ENCODE measurements around the gene ZNF132. TPM values are rescaled to one million over a fixed set of nuclear protein-coding genes. Genes with fewer than 3 reads are reported as not detected.

The ZNF132 gene
- total RNA-seq, 2 donors from 2014 or later = 3.2 to 5.3 TPM

- Mint-ChIP-seq H3K4me3 (no peak overlapping the region), H3K4me1 (ENCODE audit: low read depth in 2 of 2) (peaks cover 12 to 23% of the 10 kb centered on the region in 2 donors), H3K36me3 (peaks cover 14% of the 10 kb centered on the region), H3K27me3 (peaks cover 0 to 2% of the 10 kb centered on the region in 2 donors), H3K9me3 (no peaks in the 10 kb centered on the region), H3K27ac (no peak overlapping the region)
- DNase-seq (ENCODE audit: low spot score) (peak; percentile 56), ATAC-seq (no peak)
These were observed 43.0 kb downstream of the ZNF132 start for GRCh38 chr19:58396691-58397532.

- peaks cover 8 to 19% of the 10 kb centered on the region in 2 donors for H3K4me1 Mint-ChIP-seq (ENCODE audit: low read depth in 2 of 2)
- DNase-seq (ENCODE audit: low spot score) (peak; percentile 55), ATAC-seq (no peak)
- peaks cover 0 to 2% of the 10 kb centered on the region in 2 donors for H3K27me3 Mint-ChIP-seq
- H3K36me3 Mint-ChIP-seq = peaks cover 14% of the 10 kb centered on the region
- H3K9me3 Mint-ChIP-seq = no peaks in the 10 kb centered on the region
- no peak overlapping the region for H3K4me3 Mint-ChIP-seq
- no peak overlapping the region for H3K27ac Mint-ChIP-seq
These were observed 43.9 kb downstream of the ZNF132 start for GRCh38 chr19:58395979-58396627.

- no peak within 1 kb of the TSS for H3K4me3 Mint-ChIP-seq
- no peak within 1 kb of the TSS for H3K27ac Mint-ChIP-seq
- H3K9me3 Mint-ChIP-seq = no peaks in the 10 kb centered on the region
- H3K4me1 Mint-ChIP-seq (ENCODE audit: low read depth in 2 of 2) = peaks cover 6 to 17% of the 10 kb centered on the region in 2 donors
- peaks cover 14% of the 10 kb centered on the region for H3K36me3 Mint-ChIP-seq
- H3K27me3 Mint-ChIP-seq = peaks cover 0 to 2% of the 10 kb centered on the region in 2 donors
- ATAC-seq (peak in 1 of 2 donors; percentile 17), DNase-seq (ENCODE audit: low spot score) (peak; percentile 37)
These were observed 44.6 kb downstream of the ZNF132 start, which contains the start of gene RNF225 for GRCh38 chr19:58395220-58395978. Gene RNF225 (plus strand): TSS chr19:58395656. CDS start chr19:58396090, 434 bp downstream.

- H3K27ac Mint-ChIP-seq = no peak overlapping the region
- no peaks in the 10 kb centered on the region for H3K9me3 Mint-ChIP-seq
- ATAC-seq = no peak
- no peak overlapping the region for H3K4me3 Mint-ChIP-seq
- H3K4me1 Mint-ChIP-seq (ENCODE audit: low read depth in 2 of 2) = peaks cover 6 to 16% of the 10 kb centered on the region in 2 donors
- peaks cover 0 to 2% of the 10 kb centered on the region in 2 donors for H3K27me3 Mint-ChIP-seq
- peaks cover 14% of the 10 kb centered on the region for H3K36me3 Mint-ChIP-seq
- peak; percentile 28 for DNase-seq (ENCODE audit: low spot score)
These were observed 45.1 kb downstream of the ZNF132 start for GRCh38 chr19:58394821-58395219.

GRCh38 chr19:58393725-58394033 lies 46.3 kb downstream of the ZNF132 start:
- DNase-seq (ENCODE audit: low spot score) = no peak
- H3K9me3 Mint-ChIP-seq = no peaks in the 10 kb centered on the region
- no peak for ATAC-seq
- no peak overlapping the region for H3K4me3 Mint-ChIP-seq
- H3K27ac Mint-ChIP-seq = no peak overlapping the region
- H3K4me1 Mint-ChIP-seq (ENCODE audit: low read depth in 2 of 2) = peaks cover 13 to 19% of the 10 kb centered on the region in 2 donors
- peaks cover 21% of the 10 kb centered on the region for H3K36me3 Mint-ChIP-seq
- peaks cover 0 to 2% of the 10 kb centered on the region in 2 donors for H3K27me3 Mint-ChIP-seq

GRCh38 chr19:58392945-58393724 lies 46.8 kb downstream of the ZNF132 start:
- Mint-ChIP-seq H3K9me3 (no peaks in the 10 kb centered on the region), H3K4me1 (ENCODE audit: low read depth in 2 of 2) (peaks cover 15 to 20% of the 10 kb centered on the region in 2 donors), H3K36me3 (peaks cover 24% of the 10 kb centered on the region), H3K27me3 (peaks cover 0 to 2% of the 10 kb centered on the region in 2 donors), H3K4me3 (no peak overlapping the region), H3K27ac (no peak overlapping the region)
- DNase-seq (ENCODE audit: low spot score) (no peak), ATAC-seq (no peak)

- Mint-ChIP-seq H3K27ac (peak overlapping the region; percentile 93 to 95), H3K9me3 (no peaks in the 10 kb centered on the region), H3K4me1 (ENCODE audit: low read depth in 2 of 2) (peaks cover 24 to 28% of the 10 kb centered on the region in 2 donors), H3K4me3 (peak overlapping the region; percentile 90), H3K27me3 (no peaks in the 10 kb centered on the region), H3K36me3 (peaks cover 14% of the 10 kb centered on the region)
- DNase-seq (ENCODE audit: low spot score) (no peak), ATAC-seq (no peak)
These were observed 51.8 kb downstream of the ZNF132 start for GRCh38 chr19:58388175-58388526.

- Mint-ChIP-seq H3K27ac (peak overlapping the region; percentile 93 to 95), H3K36me3 (peaks cover 14% of the 10 kb centered on the region), H3K27me3 (no peaks in the 10 kb centered on the region), H3K9me3 (no peaks in the 10 kb centered on the region), H3K4me1 (ENCODE audit: low read depth in 2 of 2) (peaks cover 21 to 28% of the 10 kb centered on the region in 2 donors), H3K4me3 (peak overlapping the region; percentile 90)
- ATAC-seq (no peak), DNase-seq (ENCODE audit: low spot score) (no peak)
These were observed 52.4 kb downstream of the ZNF132 start for GRCh38 chr19:58387338-58388174.

- Mint-ChIP-seq H3K27me3 (no peaks in the 10 kb centered on the region), H3K36me3 (peaks cover 14% of the 10 kb centered on the region), H3K9me3 (no peaks in the 10 kb centered on the region), H3K4me1 (ENCODE audit: low read depth in 2 of 2) (peaks cover 25 to 33% of the 10 kb centered on the region in 2 donors), H3K27ac (peak within 1 kb of the TSS; percentile 93 to 95), H3K4me3 (peak within 1 kb of the TSS; percentile 90)
- DNase-seq (ENCODE audit: low spot score) (peak; percentile 97), ATAC-seq (peak; percentile 95 to 97)
These were observed 53.2 kb downstream of the ZNF132 start, which contains the start of gene RPS5 for GRCh38 chr19:58386576-58387337. Gene RPS5 (plus strand): TSS chr19:58387269. CDS start chr19:58388138, 869 bp downstream.

GRCh38 chr19:58385891-58386575 lies 53.9 kb downstream of the ZNF132 start:
- ATAC-seq (peak; percentile 0 to 12), DNase-seq (ENCODE audit: low spot score) (no peak)
- H3K4me1 Mint-ChIP-seq (ENCODE audit: low read depth in 2 of 2) = peaks cover 25 to 32% of the 10 kb centered on the region in 2 donors
- H3K9me3 Mint-ChIP-seq = no peaks in the 10 kb centered on the region
- H3K4me3 Mint-ChIP-seq = peak overlapping the region; percentile 90
- H3K27me3 Mint-ChIP-seq = no peaks in the 10 kb centered on the region
- H3K27ac Mint-ChIP-seq = peak overlapping the region; percentile 93 to 95
- peaks cover 14% of the 10 kb centered on the region for H3K36me3 Mint-ChIP-seq

- H3K27ac Mint-ChIP-seq = peak overlapping the region; percentile 93 to 95
- DNase-seq (ENCODE audit: low spot score) (no peak), ATAC-seq (no peak)
These were observed 54.6 kb downstream of the ZNF132 start for GRCh38 chr19:58385313-58385890.

More at GRCh38 chr19:58385313-58385890, 54.6 kb downstream of the ZNF132 start:
- H3K27me3 Mint-ChIP-seq = no peaks in the 10 kb centered on the region
- no peaks in the 10 kb centered on the region for H3K9me3 Mint-ChIP-seq
- H3K4me3 Mint-ChIP-seq = peak overlapping the region; percentile 90
- peaks cover 14% of the 10 kb centered on the region for H3K36me3 Mint-ChIP-seq
- peaks cover 21 to 29% of the 10 kb centered on the region in 2 donors for H3K4me1 Mint-ChIP-seq (ENCODE audit: low read depth in 2 of 2)
